Keratinocyte (primary cell): Measurements from ENCODE around the gene CYLC2. TPM values are rescaled to one million over a fixed set of nuclear protein-coding genes. Genes with fewer than 3 reads are reported as not detected.

Experiments used
- DNase-seq: peaks from one replicate; pipeline ENCODE4 v3.0.0-alpha.2; 2011; ENCODE audit warnings: low read depth, missing footprints, low spot score
- FAIRE-seq: peaks from 2 replicates; lab custom pipeline; 2011; peaks lifted over from hg19 to GRCh38; lab: Jason Lieb, UNC
- H2AFZ ChIP-seq: 2 replicates; pipeline ENCODE4 v1.6.0; 2012; ENCODE audit warnings: low read length, control low read depth, inconsistent platforms; ENCODE audit not compliant: control insufficient read depth
- H3K27ac ChIP-seq: 2 replicates; pipeline ENCODE4 v1.5.1; 2011; ENCODE audit warnings: low read length; ENCODE audit not compliant: control insufficient read depth, insufficient read depth
- H3K27me3 ChIP-seq: 3 replicates; pipeline ENCODE4 v1.6.0; 2011; ENCODE audit warnings: low read length; ENCODE audit not compliant: control insufficient read depth, insufficient read depth; ENCODE audit errors: extremely low read depth
- H3K36me3 ChIP-seq, 2 experiments: 2 replicates in 1 of 2; 3 replicates in 1 of 2; pipeline ENCODE4 v1.5.1; 2011; ENCODE audit warnings: low read length in 2 of 2, mild to moderate bottlenecking in 1 of 2; ENCODE audit not compliant: control insufficient read depth in 2 of 2, insufficient read depth in 2 of 2; ENCODE audit errors: extremely low read depth in 1 of 2
- H3K4me1 ChIP-seq: 3 replicates; pipeline ENCODE4 v1.5.1; 2011; ENCODE audit warnings: low read length; ENCODE audit not compliant: control insufficient read depth, insufficient read depth; ENCODE audit errors: extremely low read depth
- H3K4me2 ChIP-seq: 3 replicates; pipeline ENCODE4 v1.6.0; 2011; ENCODE audit warnings: low read depth, low read length; ENCODE audit not compliant: control insufficient read depth, insufficient read depth; ENCODE audit errors: extremely low read depth
- H3K4me3 ChIP-seq, 3 experiments: fragments of 200-600 bp in 1 of 3; sonication (generic) in 1 of 3; 2 replicates in 2 of 3; 3 replicates in 1 of 3; pipeline ENCODE4 v1.5.1; 2011 to 2016; ENCODE audit warnings: low read length in 3 of 3, mild to moderate bottlenecking in 3 of 3, control low read depth in 2 of 3, inconsistent platforms in 1 of 3, low read depth in 1 of 3, mixed read lengths in 1 of 3, mixed run types in 1 of 3, moderate library complexity in 1 of 3; ENCODE audit not compliant: control insufficient read depth in 2 of 3, insufficient read depth in 2 of 3; ENCODE audit errors: extremely low read depth in 1 of 3
- H3K79me2 ChIP-seq: 2 replicates; pipeline ENCODE4 v1.6.0; 2012; ENCODE audit warnings: low read length; ENCODE audit not compliant: control insufficient read depth, insufficient read depth
- H3K9ac ChIP-seq: 3 replicates; pipeline ENCODE4 v1.6.0; 2011; ENCODE audit warnings: low read length; ENCODE audit not compliant: control insufficient read depth, insufficient read depth; ENCODE audit errors: extremely low read depth
- H3K9me1 ChIP-seq: 3 replicates; pipeline ENCODE4 v1.6.0; 2011; ENCODE audit warnings: low read length; ENCODE audit not compliant: control insufficient read depth, insufficient read depth; ENCODE audit errors: extremely low read depth
- H3K9me3 ChIP-seq: 2 replicates; pipeline ENCODE4 v1.5.1; 2012; ENCODE audit warnings: low read depth, low read length; ENCODE audit not compliant: control insufficient read depth
- H4K20me1 ChIP-seq: 3 replicates; pipeline ENCODE4 v1.6.0; 2011; ENCODE audit warnings: low read length; ENCODE audit not compliant: control insufficient read depth, insufficient read depth; ENCODE audit errors: extremely low read depth
- EZH2 ChIP-seq: IDR thresholded peaks from one replicate; pipeline ENCODE4 v1.6.1; 2012; ENCODE audit warnings: inconsistent platforms, mild to moderate bottlenecking, low read length, moderate library complexity
- dilution Hi-C: fragments of 300-500 bp; cut with MboI; formaldehyde crosslinking; loops from one replicate; pipeline ENCODE4 v1.7.0; 2020; ENCODE audit warnings: low sequenced_read_pairs; ENCODE audit not compliant: extremely low pct_ligation_motif_present
- polyA plus RNA-seq, 5 experiments: library from polyadenylated mRNA; depleted of rRNA in 3 of 5; stranded (reverse) in 3 of 5; stranded (forward) in 1 of 5; unstranded in 1 of 5; fragments of >200 nt; gene quantifications; 1 replicate in 1 of 5; 2 replicates in 3 of 5; 3 replicates in 1 of 5; pipeline versions ENCODE4 v1.2.1 to v1.2.3, GENCODE V29; 2011 to 2012; ENCODE audit warnings: missing spikeins in 2 of 5, low read depth in 1 of 5, low replicate concordance in 1 of 5
- TF ChIP-seq, protein P1 (sequence below), 3 experiments: IDR thresholded peaks in 1 of 3; conservative IDR thresholded peaks in 1 of 3; optimal IDR thresholded peaks in 1 of 3; 2 replicates in 2 of 3; 3 replicates in 1 of 3; pipeline versions ENCODE3 to v1.5.1; 2011; ENCODE audit warnings: low read length in 3 of 3, mild to moderate bottlenecking in 3 of 3, moderate library complexity in 2 of 3, control low read depth in 1 of 3, inconsistent platforms in 1 of 3; ENCODE audit not compliant: insufficient read depth in 2 of 3; ENCODE audit errors: extremely low read depth in 1 of 3

Gene CYLC2
- polyA plus RNA-seq, 1 donor (not counting 4 experiments of a cell fraction or from before 2014, with no cell fraction given): not detected

DNA sequence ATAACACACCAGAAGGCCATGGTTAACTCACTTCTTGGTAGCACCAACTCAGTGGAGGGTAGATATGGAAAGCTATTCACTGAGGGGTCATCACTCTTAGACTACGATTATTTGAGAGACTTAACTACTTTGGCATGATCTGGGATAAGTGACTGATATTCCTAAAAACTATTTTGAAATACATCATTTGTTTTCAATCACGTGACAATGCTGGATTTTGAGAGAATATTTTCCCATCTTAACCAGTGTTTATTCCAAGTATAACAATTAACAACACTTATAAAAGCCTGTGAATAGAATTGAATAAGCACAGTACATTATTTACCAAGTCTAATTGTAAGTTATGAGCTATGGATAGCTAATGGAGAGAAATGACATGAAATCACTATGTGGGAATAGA lies 22.4 kb upstream of the CYLC2 start:
- dilution Hi-C loops: no loop called here

GRCh38 chr9:102974530-102974929 lies 20.6 kb upstream of the CYLC2 start:
- H2AFZ ChIP-seq: no peak overlapping the region
- TF ChIP-seq EZH2: no peak
- TF ChIP-seq, protein P1, sequence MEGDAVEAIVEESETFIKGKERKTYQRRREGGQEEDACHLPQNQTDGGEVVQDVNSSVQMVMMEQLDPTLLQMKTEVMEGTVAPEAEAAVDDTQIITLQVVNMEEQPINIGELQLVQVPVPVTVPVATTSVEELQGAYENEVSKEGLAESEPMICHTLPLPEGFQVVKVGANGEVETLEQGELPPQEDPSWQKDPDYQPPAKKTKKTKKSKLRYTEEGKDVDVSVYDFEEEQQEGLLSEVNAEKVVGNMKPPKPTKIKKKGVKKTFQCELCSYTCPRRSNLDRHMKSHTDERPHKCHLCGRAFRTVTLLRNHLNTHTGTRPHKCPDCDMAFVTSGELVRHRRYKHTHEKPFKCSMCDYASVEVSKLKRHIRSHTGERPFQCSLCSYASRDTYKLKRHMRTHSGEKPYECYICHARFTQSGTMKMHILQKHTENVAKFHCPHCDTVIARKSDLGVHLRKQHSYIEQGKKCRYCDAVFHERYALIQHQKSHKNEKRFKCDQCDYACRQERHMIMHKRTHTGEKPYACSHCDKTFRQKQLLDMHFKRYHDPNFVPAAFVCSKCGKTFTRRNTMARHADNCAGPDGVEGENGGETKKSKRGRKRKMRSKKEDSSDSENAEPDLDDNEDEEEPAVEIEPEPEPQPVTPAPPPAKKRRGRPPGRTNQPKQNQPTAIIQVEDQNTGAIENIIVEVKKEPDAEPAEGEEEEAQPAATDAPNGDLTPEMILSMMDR (optimal IDR thresholded peaks at IDR 0.05 in 1 of 3, IDR thresholded peaks at IDR 0.05 in 1 of 3, conservative IDR thresholded peaks at IDR 0.05 in 1 of 3; ENCODE audit: extremely low read depth in 1 of 3, insufficient read depth in 2 of 3, low read length in 3 of 3): no peak
- no peak overlapping the region for H3K9ac ChIP-seq
- dilution Hi-C loops: no loop called here
- H3K9me1 ChIP-seq: no peaks in the 10 kb centered on the region
- FAIRE-seq (no peak), DNase-seq (no peak)
- no peaks in the 10 kb centered on the region for H3K36me3 ChIP-seq
- no peak overlapping the region for H3K4me2 ChIP-seq
- no peaks in the 10 kb centered on the region for H3K9me3 ChIP-seq
- no peaks in the 10 kb centered on the region for H3K27me3 ChIP-seq
- H3K4me1 ChIP-seq: no peaks in the 10 kb centered on the region
- no peak overlapping the region for H3K27ac ChIP-seq
- no peaks in the 10 kb centered on the region for H4K20me1 ChIP-seq
- H3K4me3 ChIP-seq: no peak overlapping the region
- no peaks in the 10 kb centered on the region for H3K79me2 ChIP-seq

More for the DNA sequence above, 22.4 kb upstream of the CYLC2 start:
- Histone ChIP-seq H3K79me2 (no peaks in the 10 kb centered on the region), H3K4me3 (no peak overlapping the region), H4K20me1 (no peaks in the 10 kb centered on the region), H3K4me1 (no peaks in the 10 kb centered on the region), H3K9me3 (no peaks in the 10 kb centered on the region), H2AFZ (no peak overlapping the region), H3K4me2 (no peak overlapping the region), H3K36me3 (no peaks in the 10 kb centered on the region), H3K9me1 (no peaks in the 10 kb centered on the region), H3K27ac (no peak overlapping the region), H3K9ac (no peak overlapping the region), H3K27me3 (no peaks in the 10 kb centered on the region)
- TF ChIP-seq EZH2: no peak
- TF ChIP-seq, protein P1 (optimal IDR thresholded peaks at IDR 0.05 in 1 of 3, IDR thresholded peaks at IDR 0.05 in 1 of 3, conservative IDR thresholded peaks at IDR 0.05 in 1 of 3; ENCODE audit: extremely low read depth in 1 of 3, insufficient read depth in 2 of 3, low read length in 3 of 3): no peak
- FAIRE-seq (no peak), DNase-seq (no peak)
